Activated B cell treated with CpG ODN at 0.5 μM for 24 hours (primary cell): ENCODE results near the gene SH3RF2. TPM values are rescaled to one million over a fixed set of nuclear protein-coding genes. Genes with fewer than 3 reads are reported as not detected.

Experiments
- ATAC-seq: fragments of 200-7000 bp; cut with Tn5 transposase; one replicate; pipeline ENCODE4 v1.10.0; 2021; ENCODE audit warnings: low read depth, mild to moderate bottlenecking, moderate library complexity
- CTCF ChIA-PET: fragments of 350-600 bp; sonication (Branson Sonifier 250); formaldehyde crosslinking; loops from one replicate; lab custom pipeline; 2021; ENCODE audit warnings: antibody characterized with exemption; lab: Charles Lee
- POLR2A ChIA-PET: fragments of 350-600 bp; sonication (Branson Sonifier 250); formaldehyde crosslinking; loops from one replicate; lab custom pipeline; 2021; ENCODE audit warnings: antibody characterized with exemption; lab: Charles Lee
- DNase-seq: peaks from one replicate; pipeline ENCODE4 v3.0.0; 2022
- H3K27ac Mint-ChIP-seq: one replicate; pipeline ENCODE4 v1.8.0; 2020; ENCODE audit warnings: mixed read lengths
- H3K27me3 Mint-ChIP-seq: one replicate; pipeline ENCODE4 v1.8.0; 2021; ENCODE audit warnings: mixed read lengths
- H3K36me3 Mint-ChIP-seq: one replicate; pipeline ENCODE4 v1.8.0; 2021; ENCODE audit warnings: low read depth, mixed read lengths
- H3K4me1 Mint-ChIP-seq: one replicate; pipeline ENCODE4 v1.8.0; 2021; ENCODE audit warnings: mixed read lengths
- H3K4me3 Mint-ChIP-seq: one replicate; pipeline ENCODE4 v1.8.0; 2020; ENCODE audit warnings: mild to moderate bottlenecking, mixed read lengths
- H3K9me3 Mint-ChIP-seq: one replicate; pipeline ENCODE4 v1.8.0; 2020; ENCODE audit warnings: mixed read lengths
- CTCF ChIP-seq: fragments of 200-600 bp; IDR thresholded peaks from one replicate; pipeline ENCODE4 v1.8.0; 2022; ENCODE audit warnings: antibody characterized with exemption, mild to moderate bottlenecking
- intact Hi-C: fragments of 100-400 bp; cut with micrococcal nuclease; formaldehyde crosslinking; loops from one replicate; pipeline ENCODE4 v1.15.1; 2024
- total RNA-seq: library from RNA; stranded (reverse); gene quantifications from 2 replicates; pipeline ENCODE4 v1.2.3, GENCODE V29; 2022

SH3RF2 gene
- total RNA-seq, 1 donor from 2014 or later, result not detected

- no peak overlapping the region for H3K4me3 Mint-ChIP-seq
- H3K4me1 Mint-ChIP-seq, result no peaks in the 10 kb centered on the region
- no peaks in the 10 kb centered on the region for H3K9me3 Mint-ChIP-seq
- CTCF ChIA-PET, result no interaction called here
- intact Hi-C loops, result no loop called here
- no peak overlapping the region for H3K27ac Mint-ChIP-seq
- ATAC-seq, result no peak
- H3K36me3 Mint-ChIP-seq, result no peaks in the 10 kb centered on the region
- no peak for TF ChIP-seq CTCF
- DNase-seq, result no peak
- POLR2A ChIA-PET, result no interaction called here
- H3K27me3 Mint-ChIP-seq, result peaks cover 10% of the 10 kb centered on the region
Observed at GRCh38 chr5:145947581-145947980, 11.2 kb downstream of the SH3RF2 start.

GRCh38 chr5:145948047-145948446, 11.7 kb downstream of the SH3RF2 start:
- ATAC-seq (no peak), DNase-seq (no peak)
- no peaks in the 10 kb centered on the region for H3K9me3 Mint-ChIP-seq
- H3K36me3 Mint-ChIP-seq, result no peaks in the 10 kb centered on the region
- intact Hi-C loops, result no loop called here
- no peak for TF ChIP-seq CTCF
- no peak overlapping the region for H3K27ac Mint-ChIP-seq
- no peaks in the 10 kb centered on the region for H3K4me1 Mint-ChIP-seq
- ChIA-PET POLR2A (no interaction called here), CTCF (no interaction called here)
- peaks cover 10% of the 10 kb centered on the region for H3K27me3 Mint-ChIP-seq
- H3K4me3 Mint-ChIP-seq, result no peak overlapping the region

- TF ChIP-seq CTCF, result no peak
- Mint-ChIP-seq H3K4me1 (no peaks in the 10 kb centered on the region), H3K4me3 (no peak overlapping the region), H3K36me3 (no peaks in the 10 kb centered on the region), H3K9me3 (no peaks in the 10 kb centered on the region), H3K27ac (no peak overlapping the region), H3K27me3 (peaks cover 12% of the 10 kb centered on the region)
- ATAC-seq (no peak), DNase-seq (no peak)
- POLR2A ChIA-PET, result no interaction called here
- CTCF ChIA-PET, result no interaction called here
- intact Hi-C loops, result no loop called here
Observed at GRCh38 chr5:145948921-145949320, 12.5 kb downstream of the SH3RF2 start.

- TF ChIP-seq CTCF, result no peak
- ATAC-seq (no peak), DNase-seq (no peak)
- H3K36me3 Mint-ChIP-seq, result no peaks in the 10 kb centered on the region
- no peak overlapping the region for H3K27ac Mint-ChIP-seq
- no peaks in the 10 kb centered on the region for H3K9me3 Mint-ChIP-seq
- H3K4me1 Mint-ChIP-seq, result no peaks in the 10 kb centered on the region
- POLR2A ChIA-PET, result no interaction called here
- H3K4me3 Mint-ChIP-seq, result no peak overlapping the region
- intact Hi-C loops, result no loop called here
- H3K27me3 Mint-ChIP-seq, result peaks cover 14% of the 10 kb centered on the region
- CTCF ChIA-PET, result no interaction called here
Observed at GRCh38 chr5:145949474-145949873, 13.1 kb downstream of the SH3RF2 start.

- no peaks in the 10 kb centered on the region for H3K9me3 Mint-ChIP-seq
- no peaks in the 10 kb centered on the region for H3K36me3 Mint-ChIP-seq
- peaks cover 15% of the 10 kb centered on the region for H3K27me3 Mint-ChIP-seq
- H3K4me1 Mint-ChIP-seq, result no peaks in the 10 kb centered on the region
- intact Hi-C loops, result no loop called here
- CTCF ChIA-PET, result no interaction called here
- POLR2A ChIA-PET, result no interaction called here
- TF ChIP-seq CTCF, result no peak
- ATAC-seq (no peak), DNase-seq (no peak)
- no peak overlapping the region for H3K27ac Mint-ChIP-seq
- H3K4me3 Mint-ChIP-seq, result no peak overlapping the region
Observed at GRCh38 chr5:145951071-145951470, 14.7 kb downstream of the SH3RF2 start.
